DLD1 (cell line): ENCODE measurements around the gene TRAFD1.

Experiments used
- in situ Hi-C: cut with HindIII; loops from 2 replicates; pipeline ENCODE4 v1.10.0; 2017; ENCODE audit warnings: low sequenced_read_pairs

TRAFD1 gene

DNA sequence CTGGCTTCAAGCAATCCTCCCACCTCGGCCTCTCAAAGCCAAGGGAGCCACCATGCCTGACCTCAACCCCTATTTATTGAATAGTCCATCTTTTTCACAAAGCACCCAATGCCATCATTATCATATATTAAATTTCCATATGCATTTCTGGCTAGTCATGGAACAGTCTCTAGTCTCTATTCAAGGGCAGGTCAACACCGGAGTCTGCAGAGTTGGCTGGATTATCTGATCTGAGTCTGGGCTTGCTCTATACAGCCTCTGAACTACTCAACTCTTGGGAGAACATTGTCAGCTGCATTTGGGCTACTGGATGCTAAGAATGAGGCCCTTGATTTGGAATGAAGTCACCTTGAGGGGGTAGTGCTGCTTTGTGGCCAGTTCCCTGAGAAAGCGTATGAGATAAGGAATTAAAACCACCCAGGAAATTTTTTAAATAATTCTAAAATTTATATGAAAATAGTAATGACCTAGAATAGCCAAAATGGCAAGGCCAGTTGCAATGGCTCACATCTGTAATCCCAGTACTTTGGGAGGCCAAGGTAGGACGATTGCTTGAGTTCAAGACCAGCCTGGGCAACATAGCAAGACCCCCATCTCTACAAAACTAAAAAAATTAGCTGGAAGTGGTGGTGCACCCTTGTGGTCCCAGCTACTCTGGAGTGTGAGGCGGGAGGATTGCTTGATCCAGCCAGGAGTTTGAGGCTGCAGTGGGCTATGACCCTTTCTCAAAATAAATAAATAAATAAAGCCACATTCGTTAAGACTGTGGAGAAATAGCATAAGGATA, 9.9 kb upstream of the TRAFD1 start:
- in situ Hi-C loops, result no loop called here

DNA sequence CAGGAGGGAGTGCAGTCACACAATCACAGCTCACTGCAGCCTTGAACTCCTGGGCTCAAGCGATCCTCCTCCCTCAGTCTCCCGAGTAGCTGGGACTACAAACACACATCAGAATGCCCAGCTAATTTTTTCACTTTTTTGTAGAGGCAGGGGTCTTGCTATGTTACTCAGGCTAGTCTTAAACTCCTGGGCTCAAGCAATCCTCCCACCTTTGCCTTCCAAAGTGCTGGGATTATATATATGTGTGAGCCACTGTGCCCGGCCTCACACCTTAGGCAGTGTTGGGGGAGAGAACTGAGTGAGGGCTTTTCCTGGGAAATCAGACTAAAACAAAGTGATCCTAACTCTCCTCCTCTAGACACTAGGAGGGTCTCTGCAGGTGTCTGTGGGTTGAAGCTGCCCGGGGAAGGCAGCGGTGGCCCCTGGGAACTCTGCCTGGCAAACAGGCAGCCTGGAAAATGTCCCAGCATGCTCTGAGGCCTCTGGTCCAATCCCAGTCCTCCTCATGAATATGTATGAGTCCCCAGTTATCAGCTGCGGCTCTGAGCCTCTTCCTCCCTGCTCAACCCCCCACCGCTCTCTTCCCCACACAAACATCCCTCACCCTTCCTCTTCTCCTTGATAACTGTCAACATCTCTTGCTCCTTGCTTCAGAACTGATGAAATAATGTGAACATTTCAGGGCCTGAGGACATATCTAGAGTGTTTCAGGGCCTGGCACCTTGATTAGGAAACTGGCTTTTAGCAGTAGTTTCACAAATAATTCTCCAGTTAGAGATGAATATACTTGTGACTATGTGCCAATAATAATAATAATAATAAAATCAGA, 8.9 kb upstream of the TRAFD1 start:
- in situ Hi-C loops, result no loop called here

DNA sequence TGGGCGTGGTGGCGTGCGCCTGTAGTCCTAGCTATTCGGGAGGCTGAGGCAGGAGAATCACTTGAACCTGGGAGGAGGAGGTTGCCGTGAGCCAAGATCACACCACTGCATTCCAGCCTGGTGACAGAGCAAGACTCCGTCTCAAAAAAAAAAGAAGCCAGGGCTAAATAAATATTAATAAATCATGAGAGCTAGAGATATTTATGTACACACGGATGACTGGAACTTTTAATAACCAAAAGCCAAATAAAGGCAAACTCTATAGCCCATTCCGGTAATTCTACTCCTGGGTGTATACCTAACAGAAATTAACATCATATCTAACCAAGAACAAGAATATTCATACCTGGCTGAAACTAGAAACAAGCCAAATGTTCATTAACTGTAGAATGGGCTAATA, 7.7 kb upstream of the TRAFD1 start:
- in situ Hi-C loops, result no loop called here

DNA sequence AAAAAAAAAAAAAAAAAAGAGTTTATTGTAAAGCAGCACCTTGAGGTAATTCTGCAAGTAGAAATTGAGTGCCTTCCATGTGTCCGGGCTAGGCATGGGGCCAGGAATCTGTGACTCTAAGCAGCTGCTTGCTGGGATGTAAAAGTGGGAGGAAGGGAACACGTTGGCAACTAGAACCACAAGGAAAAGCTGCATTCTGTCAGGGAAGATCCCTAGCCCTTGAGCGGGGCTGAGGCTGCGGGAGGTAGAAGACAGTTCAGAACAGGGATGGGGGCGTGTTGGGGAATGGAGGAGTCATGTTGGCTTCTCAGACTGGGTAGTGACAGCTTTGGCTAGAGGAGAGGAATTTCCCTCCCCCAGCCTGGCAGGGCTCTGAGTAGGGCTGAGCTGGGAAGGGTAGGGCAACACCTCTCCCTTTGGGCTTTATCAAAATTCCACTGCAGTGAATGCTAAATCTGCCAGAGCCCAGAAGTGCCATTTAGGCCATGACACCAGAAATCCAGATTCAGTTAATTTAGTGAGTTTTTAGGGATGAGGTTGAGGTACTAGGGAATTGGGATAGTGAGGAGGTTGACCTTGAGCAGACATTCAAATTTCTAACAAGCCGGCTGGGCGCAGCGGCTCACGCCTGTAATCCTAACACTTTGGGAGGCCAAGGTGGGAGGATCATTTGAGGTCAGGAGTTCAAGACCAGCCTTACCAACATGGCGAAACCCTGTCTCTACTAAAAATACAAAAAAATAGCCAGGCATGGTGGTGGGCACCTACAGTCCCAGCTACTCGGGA, 3.4 kb upstream of the TRAFD1 start:
- in situ Hi-C loops, result no loop called here

DNA sequence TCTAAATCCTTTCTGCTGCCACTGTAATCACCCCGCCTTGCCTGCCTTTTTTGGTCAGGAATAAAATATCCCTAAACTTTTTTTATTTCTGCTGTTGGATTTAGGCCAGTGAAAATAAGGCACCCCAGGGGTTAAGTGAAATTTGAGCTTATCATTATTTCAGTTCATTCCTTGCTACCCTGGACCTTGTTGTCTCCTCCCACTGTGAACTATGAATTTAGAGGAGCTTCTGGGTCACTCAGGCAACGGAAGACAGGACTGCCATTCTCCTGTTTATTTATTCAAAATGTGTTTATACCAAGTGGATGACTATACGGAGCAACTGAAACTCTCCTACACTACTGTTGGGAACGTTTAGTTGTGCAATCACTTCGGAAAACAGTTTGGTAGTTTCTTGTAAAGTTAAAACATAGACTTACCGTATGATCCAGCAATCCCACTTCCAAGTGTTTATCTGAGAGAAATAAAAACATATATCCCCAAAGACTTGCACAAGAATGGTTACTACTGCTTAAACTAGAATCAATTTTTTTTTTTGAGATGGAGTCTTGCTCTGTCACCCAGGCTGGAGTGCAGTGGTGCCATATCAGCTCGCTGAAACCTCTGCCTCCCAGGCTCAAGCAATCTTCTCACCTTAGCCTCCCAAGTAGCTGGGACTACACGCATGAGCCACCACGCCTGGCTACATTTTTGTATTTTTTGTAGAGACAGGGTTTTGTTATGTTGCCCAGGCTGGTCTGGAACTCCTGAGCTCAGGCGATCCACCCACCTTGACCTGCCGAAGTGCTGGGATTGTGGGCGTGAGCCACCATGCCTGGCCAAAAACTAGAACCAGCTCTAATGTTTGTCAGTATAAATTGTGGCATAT, 2.3 kb upstream of the TRAFD1 start:
- in situ Hi-C loops, result no loop called here

DNA sequence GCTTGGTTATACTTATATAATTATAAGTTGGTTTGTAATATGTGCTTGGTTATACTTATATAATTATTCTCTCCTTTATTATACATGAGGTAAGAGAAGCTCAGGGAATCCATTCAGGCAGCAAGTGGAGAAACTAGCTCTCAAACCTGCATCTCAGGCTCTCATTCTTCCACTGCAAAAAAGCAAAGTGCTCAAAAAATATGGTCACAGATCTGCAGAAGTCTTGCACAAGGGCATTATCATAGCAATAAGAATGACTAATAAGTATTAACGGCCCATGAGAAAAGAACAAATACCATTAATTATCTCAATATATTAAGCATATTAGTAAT, 476 bp upstream of the TRAFD1 start:
- in situ Hi-C loops, result no loop called here

DNA sequence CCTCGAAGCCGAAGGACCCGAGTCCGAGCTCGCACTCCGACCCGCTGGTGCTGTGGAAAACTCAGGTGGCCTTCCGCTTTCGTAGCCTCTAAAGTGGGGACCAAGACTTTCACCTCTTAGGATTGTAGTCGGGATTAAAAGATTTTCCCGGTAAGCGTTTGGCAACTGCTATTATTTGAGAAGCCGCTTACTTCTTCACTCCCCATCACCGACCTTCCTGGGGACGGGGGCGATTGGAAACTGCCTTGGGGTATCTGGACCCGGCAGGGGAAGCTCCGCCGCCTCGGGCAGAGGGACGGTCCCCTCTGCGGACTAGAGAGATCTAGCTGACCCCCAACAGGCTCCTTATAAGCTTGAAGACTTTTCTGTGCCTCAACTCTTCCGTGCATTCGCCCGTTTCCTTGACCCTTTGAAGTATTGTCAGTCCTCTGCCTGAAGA, 659 bp downstream of the TRAFD1 start:
- in situ Hi-C loops, result no loop called here

DNA sequence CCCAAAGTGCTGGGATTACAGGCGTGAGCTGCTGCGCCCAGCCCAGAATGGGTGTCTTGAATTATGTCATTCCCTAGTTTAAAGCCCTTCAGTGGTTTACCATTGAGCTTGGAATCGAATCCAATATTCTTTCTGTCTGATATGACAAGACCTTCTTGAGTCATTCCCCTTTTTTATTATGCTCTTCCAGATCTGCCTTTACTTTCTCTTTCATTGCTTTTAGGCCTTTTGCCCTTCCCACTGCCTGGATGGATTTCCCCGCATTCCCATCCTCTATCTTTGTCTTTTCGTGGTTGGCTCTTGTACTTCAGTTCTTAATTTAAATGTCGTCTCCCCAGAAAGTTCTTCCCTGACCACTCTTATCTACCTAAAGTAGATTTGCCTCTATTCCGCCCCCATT, 1.6 kb downstream of the TRAFD1 start:
- in situ Hi-C loops, result no loop called here

DNA sequence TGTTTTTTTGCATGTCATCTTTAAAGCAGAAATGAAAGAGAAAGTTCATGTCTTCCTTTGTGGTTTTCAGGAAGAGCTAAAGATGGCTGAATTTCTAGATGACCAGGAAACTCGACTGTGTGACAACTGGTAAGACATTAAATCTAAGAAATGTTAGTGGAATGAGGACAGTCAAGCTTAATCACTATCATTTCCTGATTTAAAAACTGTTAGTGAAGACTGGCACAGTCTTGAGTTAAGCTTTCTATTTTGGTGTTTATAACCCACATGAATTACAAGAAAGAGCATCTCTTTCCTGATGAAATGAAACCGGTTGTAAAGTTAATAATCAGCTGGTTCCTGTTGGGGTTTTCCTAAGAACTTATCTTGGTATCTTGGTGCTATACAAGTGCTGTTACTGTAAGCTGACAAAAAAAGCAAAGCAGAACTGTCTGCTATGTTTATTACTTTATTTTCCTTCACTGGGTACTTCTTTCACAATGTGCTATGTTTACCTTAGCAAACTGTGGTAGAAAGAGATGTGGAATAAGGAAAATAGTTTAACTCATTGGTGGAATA, 5.2 kb downstream of the TRAFD1 start:
- in situ Hi-C loops, result no loop called here

DNA sequence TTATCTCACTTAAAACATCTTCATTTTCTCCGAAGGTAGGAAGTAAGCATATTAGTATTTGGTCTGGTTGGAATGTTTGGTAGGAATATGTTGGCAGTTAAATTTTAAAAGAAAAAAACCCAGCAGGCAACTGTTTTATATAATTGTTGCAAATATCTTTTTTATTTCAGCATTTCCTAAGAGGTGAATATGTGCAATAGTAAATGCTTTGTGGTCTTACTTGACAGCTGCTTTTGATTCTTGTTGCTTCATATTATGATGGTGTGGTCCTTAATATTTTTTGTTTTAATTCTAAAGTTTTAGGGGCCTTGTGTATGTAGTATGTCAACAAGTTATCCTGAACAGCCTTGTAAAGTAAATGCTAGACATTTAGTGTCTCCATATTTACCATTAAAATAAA, 6.3 kb downstream of the TRAFD1 start:
- in situ Hi-C loops, result no loop called here

DNA sequence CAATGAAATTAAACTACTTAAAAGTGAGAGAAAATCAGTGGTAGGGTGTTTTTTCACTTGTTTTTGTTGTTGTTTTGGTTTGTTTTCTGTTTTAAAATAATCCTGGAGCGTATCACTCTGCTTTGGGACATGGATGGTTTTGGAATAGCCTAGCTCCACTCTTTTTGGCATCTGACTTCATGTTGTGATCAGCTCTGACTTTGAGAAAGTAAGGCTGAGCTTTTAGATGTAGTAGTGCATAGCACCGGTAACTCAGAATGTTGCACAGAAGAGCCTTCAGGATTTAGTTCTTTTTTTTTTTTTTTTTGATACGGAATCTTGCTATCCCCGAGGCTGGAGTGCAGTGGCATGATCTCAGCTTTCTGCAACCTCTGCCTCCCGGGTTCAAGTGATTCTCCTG, 8.1 kb downstream of the TRAFD1 start:
- in situ Hi-C loops, result no loop called here

DNA sequence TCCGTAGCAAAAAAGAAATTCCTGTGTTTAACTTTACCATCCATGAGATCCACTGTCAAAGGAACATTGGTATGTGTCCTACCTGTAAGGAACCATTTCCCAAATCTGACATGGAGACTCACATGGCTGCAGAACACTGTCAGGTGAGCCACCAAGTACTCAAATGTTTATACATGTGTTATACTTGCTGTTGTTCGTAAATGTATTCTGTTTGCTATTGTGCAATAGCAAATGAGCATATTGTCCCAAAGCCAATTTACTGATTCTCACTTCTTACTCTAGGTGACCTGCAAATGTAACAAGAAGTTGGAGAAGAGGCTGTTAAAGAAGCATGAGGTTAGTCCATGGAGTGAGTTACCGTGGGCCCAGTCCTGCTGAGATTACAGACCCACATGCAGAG, 9.4 kb downstream of the TRAFD1 start:
- in situ Hi-C loops, result no loop called here

DNA sequence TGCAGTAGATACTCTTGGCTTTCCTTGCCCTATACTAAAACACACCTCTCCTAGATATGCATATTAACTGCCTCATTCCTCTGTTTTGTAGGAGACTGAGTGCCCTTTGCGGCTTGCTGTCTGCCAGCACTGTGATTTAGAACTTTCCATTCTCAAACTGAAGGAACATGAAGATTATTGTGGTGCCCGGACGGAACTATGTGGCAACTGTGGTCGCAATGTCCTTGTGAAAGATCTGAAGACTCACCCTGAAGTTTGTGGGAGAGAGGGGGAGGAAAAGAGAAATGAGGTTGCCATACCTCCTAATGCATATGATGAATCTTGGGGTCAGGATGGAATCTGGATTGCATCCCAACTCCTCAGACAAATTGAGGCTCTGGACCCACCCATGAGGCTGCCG, 15.4 kb downstream of the TRAFD1 start:
- in situ Hi-C loops, result no loop called here

DNA sequence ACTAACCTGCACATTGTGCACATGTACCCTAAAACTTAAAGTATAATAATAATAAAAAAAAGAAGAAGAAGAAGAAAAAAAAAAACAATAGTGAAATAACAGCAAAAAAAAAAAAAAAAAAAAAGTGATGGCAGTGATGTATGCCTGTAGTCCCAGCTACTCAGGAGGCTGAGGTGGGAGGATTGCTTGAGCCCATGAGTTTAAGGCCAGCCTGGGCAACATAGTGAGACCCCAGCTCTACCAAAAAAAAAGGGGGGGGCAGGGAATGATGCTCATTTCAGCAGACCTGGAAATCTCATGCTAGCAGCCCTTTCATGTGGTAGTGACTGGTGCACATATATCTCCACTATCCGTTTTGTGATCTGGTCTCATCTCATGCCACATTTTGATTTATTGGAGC, 20.8 kb downstream of the TRAFD1 start:
- in situ Hi-C loops, result no loop called here

DNA sequence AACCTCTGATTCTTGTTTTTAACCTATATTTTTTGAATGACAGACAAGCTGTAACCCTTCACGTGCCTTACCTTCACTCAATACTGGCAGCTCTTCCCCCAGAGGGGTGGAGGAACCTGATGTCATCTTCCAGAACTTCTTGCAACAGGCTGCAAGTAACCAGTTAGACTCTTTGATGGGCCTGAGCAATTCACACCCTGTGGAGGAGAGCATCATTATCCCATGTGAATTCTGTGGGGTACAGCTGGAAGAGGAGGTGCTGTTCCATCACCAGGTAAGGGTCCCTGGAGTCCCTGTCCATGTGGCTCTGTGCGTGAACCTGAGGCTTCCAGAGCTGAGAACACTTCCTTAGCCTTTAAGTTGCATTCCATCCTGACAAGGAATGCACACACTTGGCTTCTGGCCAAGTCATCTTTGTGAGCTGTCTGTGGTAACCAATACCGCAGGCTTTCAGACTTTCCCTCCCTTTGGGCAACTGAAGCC, 22.7 kb downstream of the TRAFD1 start:
- in situ Hi-C loops, result no loop called here

DNA sequence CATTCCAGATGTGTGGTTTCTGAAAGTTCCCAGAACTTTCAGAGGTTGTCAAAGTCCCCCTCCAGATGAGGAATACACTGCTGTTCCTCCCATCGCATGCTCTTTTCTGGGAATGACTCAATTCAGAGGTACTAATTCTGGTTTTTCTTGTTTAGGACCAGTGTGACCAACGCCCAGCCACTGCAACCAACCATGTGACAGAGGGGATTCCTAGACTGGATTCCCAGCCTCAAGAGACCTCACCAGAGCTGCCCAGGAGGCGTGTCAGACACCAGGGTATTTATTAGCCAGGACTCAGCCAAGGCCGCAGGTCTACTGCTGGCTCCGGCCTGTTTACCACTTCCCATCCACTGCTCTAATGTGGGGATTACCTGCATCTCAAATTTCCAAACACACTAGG, 24.2 kb downstream of the TRAFD1 start:
- in situ Hi-C loops, result no loop called here

DNA sequence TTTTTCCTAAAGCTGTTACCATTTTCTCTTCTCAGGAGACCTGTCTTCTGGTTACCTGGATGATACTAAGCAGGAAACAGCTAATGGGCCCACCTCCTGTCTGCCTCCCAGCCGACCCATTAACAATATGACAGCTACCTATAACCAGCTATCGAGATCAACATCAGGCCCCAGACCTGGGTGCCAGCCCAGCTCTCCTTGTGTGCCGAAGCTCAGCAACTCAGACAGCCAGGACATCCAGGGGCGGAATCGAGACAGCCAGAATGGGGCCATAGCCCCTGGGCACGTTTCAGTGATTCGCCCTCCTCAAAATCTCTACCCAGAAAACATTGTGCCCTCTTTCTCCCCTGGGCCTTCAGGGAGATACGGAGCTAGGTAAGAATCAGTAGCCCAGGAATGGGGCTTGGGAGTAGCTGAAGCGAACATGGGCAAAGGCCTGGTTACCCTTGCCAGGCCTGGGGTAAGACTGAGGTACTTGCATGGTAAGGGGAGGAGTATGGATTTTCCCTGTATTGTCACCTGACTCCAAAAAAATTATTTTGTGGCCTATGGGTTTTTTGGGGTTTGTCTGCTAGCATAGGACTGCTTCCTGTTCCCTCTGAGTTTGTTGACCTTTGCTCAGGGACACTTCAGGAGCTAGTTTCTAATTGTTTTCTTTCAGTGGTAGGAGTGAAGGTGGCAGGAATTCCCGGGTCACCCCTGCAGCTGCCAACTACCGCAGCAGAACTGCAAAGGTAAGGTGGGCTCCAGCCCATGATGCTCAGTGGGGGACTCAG, 26.6 kb downstream of the TRAFD1 start:
- in situ Hi-C loops, result no loop called here

DNA sequence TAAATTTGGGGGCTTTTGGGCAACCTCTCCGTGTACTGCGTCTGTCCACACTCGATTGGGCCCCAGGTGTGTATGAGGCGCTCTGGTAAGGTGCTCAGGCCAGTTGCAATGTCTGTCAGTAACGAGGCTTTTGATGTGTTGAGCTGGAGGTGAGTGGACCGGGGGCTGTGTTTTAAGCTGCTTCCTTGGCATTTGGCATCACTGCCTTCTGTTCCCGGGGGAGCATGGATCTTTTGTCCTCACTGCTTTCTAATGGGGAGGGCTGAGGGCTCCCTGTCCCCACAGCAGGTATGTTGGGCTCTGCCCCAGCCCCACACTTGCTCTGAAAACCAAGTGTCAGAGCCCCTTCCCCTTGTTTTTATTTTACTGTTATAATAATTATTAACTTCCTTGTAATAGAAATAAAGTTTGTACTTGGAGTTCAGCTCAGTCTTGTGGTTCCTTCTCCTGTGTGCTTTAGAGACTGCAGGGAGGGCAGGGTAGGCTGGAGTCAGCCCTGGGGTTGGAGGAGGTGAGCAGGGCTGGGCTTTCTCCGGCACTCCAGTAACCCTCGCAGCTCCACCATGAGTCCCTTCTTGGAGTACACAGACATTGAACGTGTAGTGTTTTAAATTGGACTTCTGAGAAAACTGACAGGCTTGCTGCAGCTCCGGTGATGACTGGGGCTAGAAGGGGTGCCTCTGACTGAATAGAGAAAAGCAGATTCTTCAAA, 28.0 kb downstream of the TRAFD1 start:
- in situ Hi-C loops, result no loop called here

DNA sequence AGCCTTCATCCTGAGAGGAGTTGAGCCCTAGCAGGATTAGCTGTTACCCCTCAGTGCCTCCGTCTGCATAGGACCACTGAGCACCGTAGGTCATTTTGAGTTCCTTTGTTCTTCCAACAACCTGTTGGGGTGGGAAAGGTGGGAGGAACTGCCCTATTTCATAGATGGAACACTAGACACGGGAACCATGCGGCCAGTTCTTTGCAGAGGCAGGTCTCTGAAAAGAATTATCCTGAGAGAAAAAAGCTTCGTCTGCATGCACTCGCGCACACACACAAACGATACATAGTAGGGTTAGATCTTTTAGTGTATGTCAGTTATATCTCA, 28.5 kb downstream of the TRAFD1 start:
- in situ Hi-C loops, result no loop called here
